Right lobe of liver (tissue), 4 donors: Measurements from ENCODE around the gene PDGFD.

Source experiments
- CTCF ChIP-seq, 4 donors: fragments of 200-600 bp in 3 of 4; fragments of 450-650 bp in 1 of 4; IDR thresholded peaks; one replicate each; pipeline versions ENCODE4 v1.5.1 to v1.8.0; 2016 to 2022; ENCODE audit warnings: antibody characterized with exemption in 4 of 4, mild to moderate bottlenecking in 2 of 4
- POLR2A ChIP-seq: fragments of 450-650 bp; IDR thresholded peaks from one replicate; pipeline ENCODE4 v1.6.1; 2017; ENCODE audit warnings: antibody characterized with exemption, mild to moderate bottlenecking
- donor health status: DM: no; HTN: no; CAD: no.
- donor health status: DM: no; HTN: no; CAD: no.
- donor health status: DM: no; HTN: yes; CAD: no.

- no peak for TF ChIP-seq CTCF (IDR thresholded peaks at IDR 0.05)
- no peak for TF ChIP-seq POLR2A
These were observed 65.4 kb downstream of the PDGFD start for GRCh38 chr11:104098555-104098954.
